Stimulated activated CD4-positive, alpha-beta T cell treated with anti-CD3 and anti-CD28 coated beads, Interleukin-1b, Interleukin-23, amount 100 ng/mL, for 1 hour (primary cell): Measurements from ENCODE around the gene ANKH.

Source experiments
- DNase-seq, 2 donors: peaks; one replicate each; pipeline ENCODE4 v3.0.0-alpha.2; 2020; ENCODE audit warnings: low read depth in 2 of 2

ANKH gene

GRCh38 chr5:14713476-14714390, 157.8 kb downstream of the ANKH start:
- DNase-seq: no peak

DNA sequence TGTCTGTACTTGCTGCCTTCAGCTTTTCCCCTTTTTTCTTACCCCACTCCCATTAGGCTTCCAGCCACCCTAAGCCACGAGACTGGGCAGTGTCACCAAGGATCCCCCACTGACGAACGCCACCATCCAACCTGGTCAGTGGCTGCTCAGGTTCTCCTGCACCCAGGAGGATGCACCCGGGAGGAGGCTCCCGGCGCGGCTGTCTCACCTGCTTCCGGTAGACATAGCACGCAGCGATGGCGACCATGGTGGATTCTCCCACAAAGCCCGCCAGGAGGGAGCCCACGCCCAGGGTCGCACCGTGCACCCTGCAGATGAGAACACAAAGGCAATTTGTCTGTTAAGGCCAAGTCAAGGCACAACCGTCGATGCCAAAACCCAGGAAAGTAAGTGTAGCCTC, 158.9 kb downstream of the ANKH start:
- DNase-seq: no peak

GRCh38 chr5:14712131-14712530, 159.4 kb downstream of the ANKH start:
- no peak for DNase-seq

DNA sequence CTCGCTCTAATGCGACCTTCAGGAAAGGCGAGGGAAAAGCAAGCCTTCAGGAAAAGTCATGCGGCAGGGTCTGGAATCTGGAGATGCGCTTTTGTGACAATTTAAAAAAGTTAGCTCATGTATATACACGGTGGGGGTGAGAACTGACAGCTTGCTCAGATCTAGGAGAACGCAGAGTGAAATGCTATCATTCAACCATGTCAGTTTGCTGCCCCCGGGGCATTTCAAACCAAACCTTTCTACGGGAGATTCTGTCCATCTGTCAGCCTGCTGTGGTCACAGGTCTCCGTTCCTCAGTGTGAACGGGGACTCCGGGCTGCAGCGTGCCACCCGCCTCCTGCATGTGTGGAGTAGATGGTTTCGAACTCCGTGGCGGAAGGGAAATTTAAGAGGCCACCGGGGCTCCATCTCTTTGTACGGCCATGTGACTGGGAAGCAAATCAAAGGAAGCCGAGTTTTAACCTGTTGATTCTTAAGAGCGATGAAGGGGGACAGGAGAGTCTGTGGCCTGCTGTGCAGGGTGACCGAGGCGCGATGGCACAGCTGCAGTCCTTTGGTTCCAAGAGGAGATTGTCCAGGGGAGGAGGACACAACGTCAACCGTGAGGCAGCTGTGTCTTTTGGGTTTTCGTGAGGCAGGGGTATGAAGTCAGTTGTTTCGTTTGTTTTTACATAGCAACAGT, 161.1 kb downstream of the ANKH start:
- no peak for DNase-seq

DNA sequence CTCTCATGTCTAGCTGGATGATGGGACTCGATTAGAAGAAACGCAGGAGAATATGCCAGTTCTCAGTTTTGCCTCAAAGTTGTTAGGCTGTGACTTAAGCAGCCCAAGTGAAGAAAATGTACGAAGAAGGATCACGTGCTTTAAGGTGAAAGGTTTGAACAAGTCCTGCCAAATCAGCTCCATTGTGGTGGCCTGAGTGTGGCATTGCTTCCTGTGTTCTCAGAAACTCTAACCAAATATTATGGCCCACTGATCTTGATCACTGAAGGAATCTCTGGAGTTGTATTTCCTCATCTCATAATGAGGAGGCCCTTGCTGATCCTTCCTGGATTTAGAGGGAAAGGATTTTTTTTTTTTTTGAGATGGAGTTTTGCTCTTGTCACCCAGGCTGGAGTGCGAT, 163.0 kb downstream of the ANKH start:
- DNase-seq: no peak

GRCh38 chr5:14707811-14708390, 163.7 kb downstream of the ANKH start:
- no peak for DNase-seq

- no peak for DNase-seq
These were observed 165.0 kb downstream of the ANKH start for GRCh38 chr5:14706615-14707021.

DNA sequence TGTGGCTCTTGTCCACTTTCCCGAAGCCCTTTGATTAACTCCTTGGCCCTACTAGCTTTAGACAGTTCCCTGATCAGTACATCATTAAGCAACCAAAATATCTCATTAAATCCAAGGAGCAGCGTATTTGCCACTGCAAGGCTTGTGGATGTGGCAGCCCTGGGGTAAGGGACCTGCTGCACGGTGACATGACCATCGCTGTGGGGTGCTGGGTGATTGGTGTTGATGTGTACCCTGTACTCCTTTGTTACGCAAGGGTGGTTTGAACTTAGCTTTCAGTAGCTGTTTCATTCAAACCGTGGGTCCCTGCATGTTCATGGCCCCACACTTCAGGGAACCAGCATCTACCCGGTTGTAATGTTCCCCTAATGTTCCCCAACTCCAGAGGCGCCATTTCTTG, 166.0 kb downstream of the ANKH start:
- DNase-seq: no peak

GRCh38 chr5:14702238-14702839, 169.2 kb downstream of the ANKH start:
- no peak for DNase-seq

GRCh38 chr5:14701556-14701955, 170.0 kb downstream of the ANKH start:
- DNase-seq: no peak

GRCh38 chr5:14700478-14701436, 170.8 kb downstream of the ANKH start:
- no peak for DNase-seq

DNA sequence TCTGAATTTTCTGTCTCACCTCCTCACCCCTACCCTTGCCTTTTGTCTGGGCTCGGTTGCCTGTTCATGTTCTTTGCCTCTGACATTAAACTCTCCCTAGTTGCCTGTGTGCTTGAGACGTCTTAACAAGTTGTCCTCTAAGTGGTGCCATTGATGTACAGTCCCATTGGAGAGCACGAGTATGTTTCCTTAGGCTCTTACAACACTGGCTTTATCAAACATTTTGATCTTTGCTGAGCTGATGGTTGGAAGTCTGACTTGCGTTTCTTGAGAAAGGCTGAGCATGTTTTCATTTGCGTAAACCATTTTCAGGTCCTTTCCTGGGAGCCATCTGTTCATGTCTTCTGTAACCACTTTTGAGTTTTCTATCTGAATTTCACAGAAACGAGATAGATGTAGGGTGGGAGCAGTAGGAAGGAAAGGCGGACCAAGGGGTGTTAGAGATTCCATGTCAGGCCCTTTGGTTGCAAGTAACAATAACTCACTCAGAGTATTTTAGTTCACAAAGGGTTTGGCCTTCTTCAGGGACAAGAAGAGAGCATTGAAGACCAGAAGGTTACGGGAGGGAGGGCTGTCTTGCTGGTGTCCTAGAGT, 171.7 kb downstream of the ANKH start:
- no peak for DNase-seq

DNA sequence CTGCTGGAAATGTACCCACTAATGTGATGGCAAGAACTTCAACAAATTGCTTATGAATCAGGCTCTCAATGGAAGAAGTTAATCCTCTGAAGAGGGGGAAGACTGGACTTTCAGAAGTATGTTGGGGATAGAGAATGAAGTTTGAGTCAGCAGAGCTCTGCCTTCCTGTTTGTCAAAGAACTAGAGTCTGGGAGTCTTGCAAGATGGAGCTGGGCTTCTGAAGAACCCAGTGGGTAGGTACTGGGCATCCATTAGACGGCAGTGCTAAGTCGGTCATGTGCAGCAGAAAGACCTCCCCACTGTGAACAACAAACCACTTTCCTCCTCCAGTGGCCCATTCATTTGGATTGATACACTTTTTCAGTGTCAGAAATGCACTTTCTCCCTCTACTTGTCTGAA, 172.4 kb downstream of the ANKH start:
- no peak for DNase-seq

GRCh38 chr5:14698495-14698894, 173.1 kb downstream of the ANKH start:
- no peak for DNase-seq

- no peak for DNase-seq
These were observed 174.7 kb downstream of the ANKH start for GRCh38 chr5:14696851-14697250.

- no peak for DNase-seq
These were observed 175.5 kb downstream of the ANKH start for GRCh38 chr5:14696057-14696456.

- no peak for DNase-seq
These were observed 176.4 kb downstream of the ANKH start for GRCh38 chr5:14695152-14695551.

DNA sequence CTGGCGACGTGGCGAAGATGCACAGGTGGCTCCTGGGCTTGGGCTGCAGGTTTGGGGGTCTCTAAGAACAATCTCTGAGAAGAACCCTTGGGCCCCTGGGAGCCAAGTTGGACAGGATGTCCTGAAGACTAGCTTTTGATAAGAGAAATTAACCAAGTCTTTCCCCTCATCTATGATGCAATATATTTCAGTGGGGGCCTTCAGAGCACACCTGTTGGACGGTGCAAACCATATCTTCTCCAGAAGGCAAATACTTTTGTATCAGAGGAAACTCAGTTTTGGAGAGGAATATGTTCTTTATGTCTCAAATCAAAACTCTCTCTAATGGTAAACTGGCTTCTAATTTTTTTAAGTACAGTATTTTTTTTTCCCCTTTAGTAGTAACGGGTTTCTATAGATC, 178.5 kb downstream of the ANKH start:
- DNase-seq: no peak

DNA sequence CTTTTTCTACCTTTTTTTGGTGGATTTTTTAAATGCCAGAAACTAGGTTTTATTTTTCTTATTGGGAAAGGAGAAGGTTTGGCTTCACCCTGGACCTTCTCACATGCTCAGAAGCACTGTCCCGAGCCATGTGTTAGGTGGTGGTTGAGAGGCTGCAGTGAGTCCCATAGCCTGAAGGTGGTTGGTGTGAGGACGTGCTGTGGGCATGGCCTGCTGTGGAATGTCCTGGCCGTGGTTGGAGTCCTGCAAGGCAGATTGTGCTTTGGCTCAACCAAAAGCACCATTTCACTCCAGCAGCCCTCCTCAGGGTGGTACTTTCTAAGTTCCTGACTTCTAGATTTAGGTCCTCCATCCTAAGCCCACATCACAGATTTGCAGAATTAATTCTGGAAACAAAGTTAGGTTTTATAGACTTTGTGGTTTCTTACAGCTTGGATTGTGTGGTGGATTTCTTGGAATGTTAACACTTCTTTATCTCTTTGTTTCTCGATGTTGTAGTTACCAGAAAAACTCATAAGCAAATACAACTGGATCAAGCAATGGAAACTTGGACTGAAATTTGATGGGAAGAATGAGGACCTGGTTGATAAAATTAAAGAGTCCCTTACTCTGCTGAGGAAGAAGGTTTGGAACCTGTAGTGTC, 184.4 kb downstream of the ANKH start:
- no peak for DNase-seq

DNA sequence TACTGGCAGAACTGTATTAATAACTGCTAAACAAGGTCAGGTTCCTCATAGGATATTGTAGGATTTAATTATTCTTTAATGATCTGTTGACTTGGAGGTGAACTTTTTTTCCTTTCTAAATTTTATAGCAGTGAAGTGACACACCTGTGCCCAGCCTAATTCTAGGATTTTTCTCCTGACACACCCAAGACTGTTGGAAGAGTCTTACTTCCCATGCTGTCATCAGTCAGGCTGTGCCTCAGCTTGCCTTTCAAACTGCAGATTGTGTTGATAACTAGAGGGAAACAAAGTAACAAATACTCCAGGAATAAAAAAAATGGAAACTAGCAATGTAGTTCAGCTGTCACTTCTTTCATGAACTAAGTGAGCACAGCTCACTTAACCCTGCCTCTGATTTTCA, 185.1 kb downstream of the ANKH start:
- DNase-seq: no peak
